ENCODE results near the gene DAGLA.

GRCh38 chr11:61749591-61750217 is 69.5 kb downstream of the DAGLA start:
- TF ChIP-seq CTCF (IDR thresholded peaks at IDR 0.05) (no peak), POLR2A (IDR thresholded peaks at IDR 0.05) (no peak)
